ENCODE measurements around the gene LCN6. TPM values are rescaled to one million over a fixed set of nuclear protein-coding genes. Genes with fewer than 3 reads are reported as not detected.

The LCN6 gene
- total RNA-seq, 4 donors from 2014 or later: 16.2 to 31.4 (median 22.7) TPM

GRCh38 chr9:136722093-136722968, 26.0 kb downstream of the LCN6 start:
- no CpG with 5 or more reads among the region's 31 CpGs for WGBS, 2 donors (ENCODE audit: low coverage in 1 of 2)
- H3K27ac ChIP-seq: peak overlapping the region in 3 of 4 donors; percentile 52 to 59 (median 58)
- peaks cover 0 to 88% (median 46%) of the 10 kb centered on the region in 3 donors for H3K4me1 ChIP-seq
- peaks cover 3% of the 10 kb centered on the region for H3K27me3 ChIP-seq
- TF ChIP-seq, protein P1, sequence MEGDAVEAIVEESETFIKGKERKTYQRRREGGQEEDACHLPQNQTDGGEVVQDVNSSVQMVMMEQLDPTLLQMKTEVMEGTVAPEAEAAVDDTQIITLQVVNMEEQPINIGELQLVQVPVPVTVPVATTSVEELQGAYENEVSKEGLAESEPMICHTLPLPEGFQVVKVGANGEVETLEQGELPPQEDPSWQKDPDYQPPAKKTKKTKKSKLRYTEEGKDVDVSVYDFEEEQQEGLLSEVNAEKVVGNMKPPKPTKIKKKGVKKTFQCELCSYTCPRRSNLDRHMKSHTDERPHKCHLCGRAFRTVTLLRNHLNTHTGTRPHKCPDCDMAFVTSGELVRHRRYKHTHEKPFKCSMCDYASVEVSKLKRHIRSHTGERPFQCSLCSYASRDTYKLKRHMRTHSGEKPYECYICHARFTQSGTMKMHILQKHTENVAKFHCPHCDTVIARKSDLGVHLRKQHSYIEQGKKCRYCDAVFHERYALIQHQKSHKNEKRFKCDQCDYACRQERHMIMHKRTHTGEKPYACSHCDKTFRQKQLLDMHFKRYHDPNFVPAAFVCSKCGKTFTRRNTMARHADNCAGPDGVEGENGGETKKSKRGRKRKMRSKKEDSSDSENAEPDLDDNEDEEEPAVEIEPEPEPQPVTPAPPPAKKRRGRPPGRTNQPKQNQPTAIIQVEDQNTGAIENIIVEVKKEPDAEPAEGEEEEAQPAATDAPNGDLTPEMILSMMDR (IDR thresholded peaks at IDR 0.05): no peak
- TF ChIP-seq POLR2AphosphoS5 (IDR thresholded peaks at IDR 0.05) (no peak), POLR2A (IDR thresholded peaks at IDR 0.05) (no peak), EP300 (IDR thresholded peaks at IDR 0.05) (no peak)
- no peak for ATAC-seq
- no peak overlapping the region for H3K4me3 ChIP-seq
- H3K9me3 ChIP-seq: no peaks in the 10 kb centered on the region
- H3K36me3 ChIP-seq: peaks cover 0 to 61% of the 10 kb centered on the region in 2 donors

DNA sequence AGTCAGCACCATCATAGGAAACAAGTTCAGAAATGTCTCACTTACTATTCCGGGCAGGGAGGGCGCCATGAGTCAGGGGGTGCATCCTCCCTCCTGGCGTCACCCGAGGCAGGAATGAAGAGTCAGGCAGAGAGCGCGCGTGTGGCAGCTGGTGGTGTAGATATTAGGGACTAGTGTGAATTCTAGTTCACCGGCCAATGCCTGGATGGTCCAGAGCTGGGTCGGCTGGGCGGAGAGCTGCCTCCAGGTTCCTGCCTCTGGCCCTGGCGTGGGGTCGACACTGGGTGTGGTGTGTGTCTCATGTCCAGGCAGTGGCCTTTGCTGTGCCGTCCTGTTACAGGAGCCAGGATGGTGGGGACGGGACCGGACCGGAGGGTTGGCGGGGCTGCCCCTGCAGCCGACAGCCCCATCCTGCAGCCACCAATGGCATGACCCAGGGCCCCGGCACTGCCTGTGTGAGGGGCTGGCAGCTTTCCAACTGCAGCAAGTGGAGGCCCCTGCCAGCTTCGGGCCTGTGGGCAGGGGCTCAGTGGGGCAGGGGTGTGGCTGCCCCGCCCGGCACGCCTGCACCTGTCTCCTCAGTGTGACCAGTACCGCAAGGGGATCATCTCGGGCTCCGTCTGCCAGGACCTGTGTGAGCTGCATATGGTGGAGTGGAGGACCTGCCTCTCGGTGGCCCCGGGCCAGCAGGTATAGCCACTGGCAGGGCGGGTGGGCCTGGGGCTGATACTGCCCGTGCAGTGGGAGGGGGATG, 26.8 kb downstream of the LCN6 start:
- peaks cover 7% of the 10 kb centered on the region for H3K27me3 ChIP-seq
- peak overlapping the region in 3 of 4 donors; percentile 52 to 59 (median 58) for H3K27ac ChIP-seq
- H3K36me3 ChIP-seq: peaks cover 0 to 58% of the 10 kb centered on the region in 2 donors
- TF ChIP-seq POLR2AphosphoS5 (IDR thresholded peaks at IDR 0.05): no peak
- TF ChIP-seq, protein P1 (IDR thresholded peaks at IDR 0.05): no peak
- TF ChIP-seq POLR2A (IDR thresholded peaks at IDR 0.05): no peak
- no peak for TF ChIP-seq EP300 (IDR thresholded peaks at IDR 0.05)
- H3K9me3 ChIP-seq: no peaks in the 10 kb centered on the region
- WGBS, 2 donors (ENCODE audit: low coverage in 1 of 2): 58% methylated on average over 8 of the region's 30 CpGs; no CpG with 5 or more reads in 1 of the 2 donors
- no peak overlapping the region for H3K4me3 ChIP-seq
- peak; percentile 38 for ATAC-seq
- H3K4me1 ChIP-seq: peaks cover 0 to 80% (median 38%) of the 10 kb centered on the region in 3 donors

DNA sequence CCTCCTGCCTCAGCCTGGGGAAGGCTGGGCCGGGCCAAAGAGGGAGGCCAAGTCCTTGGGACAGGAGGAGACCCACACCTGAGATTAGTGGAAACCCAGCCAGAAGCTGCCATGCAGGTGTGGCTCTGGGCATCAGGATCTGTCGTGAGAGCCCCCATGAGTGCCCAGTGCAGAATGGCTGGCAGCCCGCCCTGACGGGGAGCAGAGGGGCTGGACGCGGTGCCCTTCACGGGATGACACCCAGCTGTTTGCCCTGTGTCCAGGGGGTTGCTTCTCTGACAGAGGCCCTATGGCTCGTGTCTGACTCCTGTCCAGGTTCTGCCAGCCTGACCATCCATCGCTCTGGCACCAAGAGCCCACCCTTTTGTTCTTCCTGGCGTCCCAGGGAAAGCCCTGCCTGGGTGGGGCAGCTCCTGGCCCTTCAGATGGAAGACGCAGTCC, 27.4 kb downstream of the LCN6 start:
- H3K27me3 ChIP-seq: peaks cover 7% of the 10 kb centered on the region
- no peak overlapping the region for H3K4me3 ChIP-seq
- WGBS, 2 donors (ENCODE audit: low coverage in 1 of 2): no CpG with 5 or more reads among the region's 11 CpGs
- no peak for ATAC-seq
- peaks cover 0 to 74% (median 32%) of the 10 kb centered on the region in 3 donors for H3K4me1 ChIP-seq
- TF ChIP-seq POLR2A (IDR thresholded peaks at IDR 0.05): no peak
- TF ChIP-seq POLR2AphosphoS5 (IDR thresholded peaks at IDR 0.05): no peak
- TF ChIP-seq EP300 (IDR thresholded peaks at IDR 0.05): no peak
- TF ChIP-seq, protein P1 (IDR thresholded peaks at IDR 0.05): no peak
- H3K36me3 ChIP-seq: peaks cover 0 to 52% of the 10 kb centered on the region in 2 donors
- H3K27ac ChIP-seq: peak overlapping the region in 3 of 4 donors; percentile 52 to 59 (median 58)
- H3K9me3 ChIP-seq: no peaks in the 10 kb centered on the region

GRCh38 chr9:136720251-136720897, 28.0 kb downstream of the LCN6 start:
- peak overlapping the region in 1 of 2 donors; percentile 9 for H3K4me3 ChIP-seq
- peaks cover 0 to 68% (median 27%) of the 10 kb centered on the region in 3 donors for H3K4me1 ChIP-seq
- 7% methylated on average over 5 of the region's 20 CpGs; no CpG with 5 or more reads in 1 of the 2 donors for WGBS, 2 donors (ENCODE audit: low coverage in 1 of 2)
- peak; percentile 19 for ATAC-seq
- H3K27ac ChIP-seq: peak overlapping the region in 3 of 4 donors; percentile 52 to 59 (median 58)
- no peaks in the 10 kb centered on the region for H3K9me3 ChIP-seq
- TF ChIP-seq EP300 (IDR thresholded peaks at IDR 0.05) (no peak), POLR2A (IDR thresholded peaks at IDR 0.05) (no peak), POLR2AphosphoS5 (IDR thresholded peaks at IDR 0.05) (no peak)
- TF ChIP-seq, protein P1 (IDR thresholded peaks at IDR 0.05): no peak
- H3K36me3 ChIP-seq: peaks cover 0 to 46% of the 10 kb centered on the region in 2 donors
- peaks cover 9% of the 10 kb centered on the region for H3K27me3 ChIP-seq
